ENCODE results near the gene MTCH1.
A peak's percentile ranks its signal among the peaks of the same experiment; 100 is the strongest.
"Not testable (repeated sequence)": the region's sequence is repeated elsewhere in the genome, so short reads cannot be mapped to it uniquely, and the experiment has no call there.

Gene MTCH1

DNA sequence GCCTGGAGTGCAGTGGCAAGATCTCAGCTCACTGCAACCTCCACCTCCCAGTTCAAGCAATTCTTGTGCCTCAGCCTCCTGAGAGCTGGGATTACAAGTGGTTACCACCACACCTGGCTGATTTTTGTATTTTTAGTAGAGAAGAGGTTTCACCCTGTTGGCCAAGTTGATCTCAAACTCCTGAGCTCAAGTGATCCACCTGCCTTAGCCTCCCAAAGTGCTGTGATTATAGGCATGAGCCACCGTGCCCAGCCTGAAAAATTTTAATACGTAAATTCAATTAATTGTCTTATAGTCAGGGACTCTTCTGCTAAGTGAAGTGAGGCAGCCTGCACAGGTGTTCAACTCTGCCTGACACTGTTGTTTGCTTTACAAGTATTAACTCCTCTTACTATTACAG lies 4.4 kb upstream of the MTCH1 start:
- not testable (repeated sequence) for DNase-seq

DNA sequence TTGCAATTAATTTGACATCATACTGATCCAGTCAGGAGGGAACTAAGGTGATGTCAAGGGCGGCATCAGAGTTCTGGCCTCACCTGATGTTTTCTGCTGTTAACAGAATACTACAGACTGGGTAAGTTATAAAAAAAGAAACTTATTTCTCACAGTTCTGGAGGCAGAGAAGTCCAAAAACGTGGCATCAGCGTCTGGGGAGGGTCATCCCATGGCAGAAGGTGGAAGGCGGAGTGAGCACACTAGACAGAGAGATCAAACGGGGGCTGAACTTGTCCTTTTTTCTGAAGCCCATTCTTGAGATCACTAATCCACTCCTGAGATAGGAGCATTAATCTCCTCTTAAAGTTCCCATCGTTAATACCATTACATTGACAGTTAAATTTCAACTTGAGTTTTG lies 3.3 kb upstream of the MTCH1 start:
- DNase-seq, result no peak

- no peak for DNase-seq
These were observed 680 bp upstream of the MTCH1 start for GRCh38 chr6:36986704-36987047.

DNA sequence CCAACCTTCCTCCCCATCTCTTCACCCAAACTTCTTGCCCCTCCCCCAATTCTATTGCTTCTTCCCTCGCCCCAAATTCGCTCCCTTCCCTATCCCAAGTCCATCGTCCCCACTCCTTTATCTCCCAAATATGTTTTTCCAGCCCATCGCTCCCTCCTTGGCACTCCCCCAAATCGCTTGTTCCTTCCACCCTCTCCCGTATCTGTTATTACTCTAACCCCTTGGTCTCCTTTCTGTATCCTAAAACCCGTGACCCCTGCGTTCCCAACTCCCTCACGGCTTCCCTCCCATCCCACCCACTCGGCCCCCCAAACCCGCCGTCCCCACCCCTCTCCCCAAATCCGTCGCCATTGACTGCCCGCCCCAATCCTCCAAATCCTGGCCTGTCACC lies 584 bp downstream of the MTCH1 start:
- no peak for DNase-seq

DNA sequence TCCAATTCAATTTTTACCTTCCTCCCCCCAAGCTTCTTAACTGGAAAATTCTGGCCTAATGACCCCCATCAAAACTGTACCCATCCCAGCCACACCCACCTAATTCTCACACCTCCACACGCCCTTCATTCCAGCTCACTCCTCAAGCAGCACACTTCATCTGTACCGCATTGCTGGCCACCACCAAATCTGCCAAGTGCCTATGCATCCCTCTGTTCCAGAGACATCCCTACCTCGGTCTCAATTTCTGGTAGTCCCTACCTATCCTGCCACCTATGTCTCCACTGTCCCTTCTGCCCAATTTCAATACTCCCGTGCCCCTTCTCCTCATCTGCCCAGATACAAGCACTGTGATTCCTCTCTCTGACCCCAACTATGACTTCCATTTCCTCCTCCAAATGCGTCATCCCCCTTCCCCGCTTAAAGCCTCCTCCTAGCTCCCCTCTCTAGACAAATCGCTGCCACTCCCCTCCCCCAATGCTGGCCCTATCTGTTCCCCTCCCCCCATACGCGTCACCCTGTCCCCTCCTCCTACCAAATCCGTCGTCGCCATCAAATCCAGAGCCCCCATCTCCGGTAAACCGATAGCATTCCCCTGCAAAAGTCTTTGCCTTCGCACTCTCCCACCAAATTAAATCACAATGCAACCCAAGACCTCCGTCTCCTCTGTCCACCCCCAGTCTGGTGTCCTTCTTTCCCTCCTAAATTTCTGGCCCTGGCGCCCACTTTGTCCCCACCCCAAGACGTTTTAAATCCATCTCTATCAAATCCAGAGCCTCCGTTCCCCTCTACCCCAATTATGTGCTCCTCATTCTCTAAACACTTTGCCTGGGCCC lies 1.2 kb downstream of the MTCH1 start:
- DNase-seq, result peak; percentile 81

DNA sequence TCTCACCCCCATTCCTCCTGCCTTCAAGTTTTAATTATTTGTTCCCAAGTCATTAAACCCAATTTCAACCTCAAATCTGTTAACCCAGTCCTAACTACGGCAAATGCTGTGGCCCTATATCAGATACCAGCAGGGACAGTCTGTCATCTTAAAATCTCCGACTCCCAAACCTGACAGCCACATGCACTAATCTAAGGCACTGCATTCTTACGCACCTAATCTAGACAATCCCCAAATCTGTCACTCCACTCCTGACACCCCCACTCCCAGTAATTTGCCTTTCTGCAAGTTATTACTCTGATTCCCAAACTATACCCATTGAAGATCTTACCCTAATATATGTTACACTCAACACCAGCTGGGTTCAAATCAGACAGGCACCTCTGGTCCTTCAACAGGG lies 2.5 kb downstream of the MTCH1 start:
- no peak for DNase-seq

- no peak for DNase-seq
These were observed 4.9 kb downstream of the MTCH1 start for GRCh38 chr6:36980876-36981619.

DNA sequence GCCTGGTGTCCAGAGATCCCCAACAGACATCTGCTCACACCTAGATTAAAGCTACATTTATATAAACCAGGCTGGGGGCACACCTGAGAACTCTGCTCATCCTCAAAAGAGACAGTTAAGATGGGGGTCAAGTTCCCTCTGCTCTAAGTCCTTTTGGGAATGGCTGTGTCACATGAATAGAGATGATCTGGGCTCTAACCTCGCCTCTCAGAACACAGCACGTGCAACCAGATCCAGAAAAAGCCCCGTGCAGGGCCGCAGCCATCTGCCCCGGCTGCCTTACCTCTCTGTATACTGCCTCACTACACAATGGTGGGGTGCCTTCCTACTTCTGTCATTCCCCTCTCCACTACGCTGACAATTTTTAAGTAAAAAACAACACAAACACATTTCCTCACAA lies 5.9 kb downstream of the MTCH1 start:
- DNase-seq, result no peak

- peak; percentile 55 for DNase-seq
These were observed 6.7 kb downstream of the MTCH1 start for GRCh38 chr6:36979347-36979742.

DNA sequence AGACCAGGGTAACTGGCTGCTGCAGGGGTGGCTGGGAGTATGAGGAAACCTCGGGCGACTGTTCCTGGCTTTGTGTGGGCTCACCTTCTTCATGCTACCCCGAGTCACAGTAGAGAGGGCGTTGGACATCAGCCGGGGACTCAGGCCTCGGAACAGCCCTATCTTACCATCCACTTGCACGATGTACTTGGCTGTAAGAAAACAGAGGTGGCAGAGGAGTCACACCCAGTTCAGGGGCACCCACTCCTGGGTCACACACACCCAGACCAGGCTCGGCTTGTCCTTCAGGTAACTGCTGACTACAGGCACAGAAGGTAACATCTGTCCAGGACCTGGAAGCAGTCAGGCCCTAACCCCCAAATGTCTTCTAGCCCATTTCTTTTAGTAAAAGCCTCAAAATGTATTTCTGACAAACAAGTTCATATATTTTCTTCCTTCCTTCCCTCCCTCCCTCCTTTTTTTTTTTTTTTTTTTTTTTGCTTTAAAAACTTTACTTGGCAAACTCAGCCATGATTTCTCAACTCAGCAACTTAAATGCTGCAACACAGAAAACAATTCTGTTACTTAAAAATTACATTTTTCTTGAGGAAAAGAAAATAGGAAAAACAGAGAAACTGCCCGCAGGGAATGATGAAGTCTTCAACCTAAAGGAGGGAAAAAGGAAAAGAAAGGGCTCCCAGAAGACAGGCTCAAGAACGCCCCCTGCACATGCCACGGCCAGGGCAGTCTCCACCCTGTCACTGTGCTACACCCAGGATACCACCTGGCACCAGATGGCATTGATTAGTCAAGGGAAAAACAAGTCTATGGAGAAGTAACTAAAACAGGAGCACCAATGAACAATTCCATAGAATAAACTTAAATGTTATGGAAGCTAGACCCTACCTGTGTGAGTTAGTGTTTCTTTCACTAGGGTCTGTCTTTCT lies 7.3 kb downstream of the MTCH1 start:
- DNase-seq, result no peak

DNA sequence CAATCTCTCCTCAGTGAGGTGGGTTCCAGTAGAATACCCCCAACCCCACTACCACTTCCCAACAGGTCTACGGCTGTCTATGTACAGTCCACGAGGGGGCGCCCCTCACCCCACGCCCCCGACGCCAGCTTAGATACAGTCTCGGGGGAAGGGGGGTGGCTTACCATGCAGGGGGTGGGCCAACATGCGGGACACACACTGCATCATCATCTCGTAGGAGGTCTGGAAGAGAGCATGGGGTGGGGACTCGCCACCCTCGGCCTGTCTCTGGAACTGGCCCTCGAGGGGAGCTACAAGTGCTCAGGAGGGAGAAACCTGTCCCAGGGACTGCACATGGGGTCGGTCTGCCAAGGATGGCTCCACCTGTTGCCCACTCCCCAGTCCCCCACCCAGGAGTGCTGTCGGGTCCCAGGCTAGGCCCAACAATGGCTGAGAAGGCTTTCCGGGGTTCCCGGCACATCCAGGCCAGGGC lies 8.5 kb downstream of the MTCH1 start:
- DNase-seq, result no peak

DNA sequence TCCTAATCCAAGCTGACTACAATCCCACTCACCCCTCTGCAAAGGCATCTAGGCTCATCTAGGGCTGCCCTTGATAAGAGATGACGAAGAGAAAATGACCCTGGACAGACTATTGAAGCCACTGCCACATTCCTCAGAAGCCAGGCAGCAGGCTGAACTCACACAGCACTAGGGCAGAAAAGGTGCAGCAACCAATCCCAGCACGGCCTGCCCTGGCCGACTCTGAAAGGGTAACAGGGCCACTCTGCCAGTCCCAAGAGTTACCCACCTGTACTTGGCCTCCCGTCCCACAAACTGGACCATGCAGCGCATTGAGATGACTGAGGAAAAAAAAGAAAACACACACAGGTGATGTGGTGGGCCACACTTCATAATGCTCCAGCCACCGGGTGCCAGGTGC lies 9.1 kb downstream of the MTCH1 start:
- DNase-seq, result no peak

DNA sequence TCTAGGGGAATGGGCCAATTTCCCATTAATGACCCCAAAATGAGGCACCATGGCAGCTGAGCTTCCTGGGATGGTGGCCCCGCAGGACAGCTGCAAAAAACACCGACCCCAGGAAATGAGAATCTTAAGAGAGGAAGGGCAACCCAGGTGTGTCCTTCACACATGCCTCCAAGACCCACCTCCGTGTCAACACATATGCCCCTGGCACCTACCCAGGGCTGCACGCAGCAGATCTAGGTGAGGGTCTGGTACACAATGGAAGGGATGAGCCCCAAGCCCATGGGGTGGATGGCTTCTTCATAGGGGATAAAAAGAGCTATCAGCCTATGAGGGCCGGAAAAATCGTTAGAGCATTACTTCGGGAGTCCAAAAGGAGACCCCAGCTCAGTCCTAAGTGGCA lies 9.5 kb downstream of the MTCH1 start:
- no peak for DNase-seq

GRCh38 chr6:36976007-36976264 lies 10.1 kb downstream of the MTCH1 start:
- no peak for DNase-seq

- DNase-seq, result no peak
These were observed 10.6 kb downstream of the MTCH1 start for GRCh38 chr6:36975231-36976006.

GRCh38 chr6:36973647-36974046 lies 12.3 kb downstream of the MTCH1 start:
- no peak for DNase-seq

DNA sequence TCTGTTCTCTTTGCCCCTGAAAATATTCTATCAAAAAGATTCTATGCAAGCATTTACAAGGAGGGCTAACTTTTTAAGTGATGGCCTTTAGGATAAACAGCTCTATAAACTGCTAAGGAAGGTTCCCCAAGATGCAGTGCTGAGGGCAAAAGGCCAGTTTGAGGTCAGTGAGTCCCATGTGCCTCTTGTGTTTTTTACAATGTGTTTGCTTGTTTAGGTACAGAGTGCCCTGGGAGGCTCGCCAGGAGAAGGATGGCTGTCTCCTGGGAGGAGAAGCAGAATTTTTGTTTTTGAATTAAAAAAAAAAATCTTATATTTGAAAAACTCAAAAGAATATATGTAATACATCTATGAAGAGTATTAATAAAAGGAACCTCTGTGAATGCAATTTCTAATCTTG lies 12.8 kb downstream of the MTCH1 start:
- DNase-seq, result no peak

GRCh38 chr6:36971921-36972673 lies 13.9 kb downstream of the MTCH1 start:
- DNase-seq, result no peak

- DNase-seq, result no peak
These were observed 14.8 kb downstream of the MTCH1 start for GRCh38 chr6:36970892-36971842.

GRCh38 chr6:36969988-36970891 lies 15.8 kb downstream of the MTCH1 start:
- no peak for DNase-seq

All from CD4-positive, alpha-beta T cell treated with Interleukin-21 for 1 hour (primary cell).